ENCODE measurements around the gene FHL1.
A peak's percentile ranks its signal among the peaks of the same experiment; 100 is the strongest.

The FHL1 gene

GRCh38 chrX:136189222-136189621 is 41.9 kb downstream of the FHL1 start:
- DNase-seq (ENCODE audit: low spot score), result no peak

- no peak for DNase-seq (ENCODE audit: low spot score)
Observed at GRCh38 chrX:136190038-136190713, 42.8 kb downstream of the FHL1 start.

GRCh38 chrX:136191171-136191570 is 43.8 kb downstream of the FHL1 start:
- DNase-seq (ENCODE audit: low spot score), result no peak

- no peak for DNase-seq (ENCODE audit: low spot score)
Observed at GRCh38 chrX:136192135-136192534, 44.8 kb downstream of the FHL1 start.

GRCh38 chrX:136192839-136193414 is 45.6 kb downstream of the FHL1 start:
- no peak for DNase-seq (ENCODE audit: low spot score)

GRCh38 chrX:136193771-136194170 is 46.4 kb downstream of the FHL1 start:
- DNase-seq (ENCODE audit: low spot score), result no peak

GRCh38 chrX:136194536-136194935 is 47.2 kb downstream of the FHL1 start:
- no peak for DNase-seq (ENCODE audit: low spot score)

- DNase-seq (ENCODE audit: low spot score), result no peak
Observed at GRCh38 chrX:136195247-136195646, 47.9 kb downstream of the FHL1 start.

GRCh38 chrX:136196691-136197155 is 49.4 kb downstream of the FHL1 start:
- no peak for DNase-seq (ENCODE audit: low spot score)

- DNase-seq (ENCODE audit: low spot score), result no peak
Observed at GRCh38 chrX:136198010-136198409, 50.7 kb downstream of the FHL1 start.

GRCh38 chrX:136198678-136199243 is 51.4 kb downstream of the FHL1 start:
- DNase-seq (ENCODE audit: low spot score), result no peak

GRCh38 chrX:136199365-136199764 is 52.0 kb downstream of the FHL1 start:
- no peak for DNase-seq (ENCODE audit: low spot score)

- peak; percentile 31 for DNase-seq (ENCODE audit: low spot score)
Observed at GRCh38 chrX:136200466-136200865, 53.1 kb downstream of the FHL1 start.

- DNase-seq (ENCODE audit: low spot score), result no peak
Observed at GRCh38 chrX:136201601-136202000, 54.3 kb downstream of the FHL1 start.

- no peak for DNase-seq (ENCODE audit: low spot score)
Observed at GRCh38 chrX:136202889-136203288, 55.6 kb downstream of the FHL1 start.

GRCh38 chrX:136203438-136203837 is 56.1 kb downstream of the FHL1 start:
- no peak for DNase-seq (ENCODE audit: low spot score)

- DNase-seq (ENCODE audit: low spot score), result no peak
Observed at GRCh38 chrX:136203951-136204350, 56.6 kb downstream of the FHL1 start.

GRCh38 chrX:136204571-136204970 is 57.2 kb downstream of the FHL1 start:
- DNase-seq (ENCODE audit: low spot score), result no peak

GRCh38 chrX:136205882-136206380 is 58.6 kb downstream of the FHL1 start:
- DNase-seq (ENCODE audit: low spot score), result no peak

GRCh38 chrX:136206916-136207315 is 59.6 kb downstream of the FHL1 start:
- no peak for DNase-seq (ENCODE audit: low spot score)

- no peak for DNase-seq (ENCODE audit: low spot score)
Observed at GRCh38 chrX:136207546-136207945, 60.2 kb downstream of the FHL1 start.

- DNase-seq (ENCODE audit: low spot score), result no peak
Observed at GRCh38 chrX:136209016-136209738, 61.8 kb downstream of the FHL1 start.

GRCh38 chrX:136209751-136210150 is 62.4 kb downstream of the FHL1 start:
- DNase-seq (ENCODE audit: low spot score), result no peak
